HepG2 (cell line): ENCODE measurements around the gene AFG1L. TPM values are rescaled to one million over a fixed set of nuclear protein-coding genes. Genes with fewer than 3 reads are reported as not detected.
A peak's percentile ranks its signal among the peaks of the same experiment; 100 is the strongest.

Experiments used
- ATF7-NPFF ChIP-seq: sonication (generic); formaldehyde crosslinking; IDR thresholded peaks from 2 replicates; pipeline ENCODE4 v1.8.1; 2023; ENCODE audit warnings: mild to moderate bottlenecking, low read depth, missing genetic modification reagents, moderate library complexity
- ATM ChIP-seq: fragments of 450-650 bp; IDR thresholded peaks from 2 replicates; pipeline ENCODE4 v1.7.1; 2017; ENCODE audit warnings: mild to moderate bottlenecking, borderline replicate concordance
- FOXK2 ChIP-seq: fragments of 450-650 bp; IDR thresholded peaks from 2 replicates; pipeline ENCODE4 v1.6.1; 2016
- KDM2A ChIP-seq: sonication (generic); formaldehyde crosslinking; IDR thresholded peaks from 2 replicates; pipeline ENCODE4 v1.4.0; 2020; ENCODE audit warnings: low read depth, missing genetic modification reagents, borderline replicate concordance
- KDM5A ChIP-seq: fragments of 200-600 bp; sonication (generic); IDR thresholded peaks from 2 replicates; pipeline ENCODE4 v1.7.0; 2018; ENCODE audit warnings: antibody characterized with exemption, mild to moderate bottlenecking, low read length, borderline replicate concordance
- NFIB ChIP-seq: sonication (generic); formaldehyde crosslinking; IDR thresholded peaks from 2 replicates; pipeline ENCODE4 v1.9.0; 2021; ENCODE audit warnings: missing genetic modification reagents, mild to moderate bottlenecking, borderline replicate concordance
- NR1H2 ChIP-seq: sonication (generic); formaldehyde crosslinking; IDR thresholded peaks from 2 replicates; pipeline ENCODE4 v1.8.1; 2022; ENCODE audit warnings: low read depth, missing genetic modification reagents, borderline replicate concordance
- PITX1 ChIP-seq: sonication (generic); formaldehyde crosslinking; IDR thresholded peaks from 2 replicates; pipeline ENCODE4 v1.5.1; 2020; ENCODE audit warnings: mild to moderate bottlenecking, missing genetic modification reagents
- SIX4 ChIP-seq: sonication (generic); formaldehyde crosslinking; IDR thresholded peaks from 2 replicates; pipeline ENCODE4 v1.4.0; 2020; ENCODE audit warnings: missing genetic modification reagents
- SOX13 ChIP-seq, 3 experiments: fragments of 450-650 bp in 1 of 3; sonication (generic) in 1 of 3; formaldehyde crosslinking in 1 of 3; IDR thresholded peaks in 2 of 3; conservative IDR thresholded peaks in 1 of 3; 2 replicates each; pipeline versions ENCODE4 v1.5.0 to v1.6.1; 2016 to 2020; ENCODE audit warnings: antibody characterized with exemption in 1 of 3, mild to moderate bottlenecking in 1 of 3, missing compliant biosample characterization in 1 of 3, missing genetic modification reagents in 1 of 3, moderate library complexity in 1 of 3
- SP140L ChIP-seq: sonication (generic); formaldehyde crosslinking; IDR thresholded peaks from 2 replicates; pipeline ENCODE4 v1.4.0; 2020; ENCODE audit warnings: missing genetic modification reagents, borderline replicate concordance
- ZFP90 ChIP-seq: sonication (generic); formaldehyde crosslinking; IDR thresholded peaks from 2 replicates; pipeline ENCODE4 v1.8.0; 2022; ENCODE audit warnings: missing genetic modification reagents, mild to moderate bottlenecking, inconsistent platforms, borderline replicate concordance
- ZKSCAN8 ChIP-seq: IDR thresholded peaks from 2 replicates; pipeline ENCODE4 v1.6.1; 2016; ENCODE audit warnings: borderline replicate concordance, missing genetic modification reagents, missing compliant biosample characterization
- ZNF549 ChIP-seq: sonication (generic); formaldehyde crosslinking; IDR thresholded peaks from 2 replicates; pipeline ENCODE4 v1.5.0; 2020; ENCODE audit warnings: missing genetic modification reagents
- ZNF598 ChIP-seq: sonication (generic); formaldehyde crosslinking; IDR thresholded peaks from 2 replicates; pipeline ENCODE4 v1.5.1; 2020; ENCODE audit warnings: mild to moderate bottlenecking, missing genetic modification reagents, borderline replicate concordance
- ZNF678 ChIP-seq: sonication (generic); formaldehyde crosslinking; IDR thresholded peaks from 2 replicates; pipeline ENCODE4 v1.4.0; 2020; ENCODE audit warnings: mild to moderate bottlenecking, missing genetic modification reagents
- ZNF780A ChIP-seq: sonication (generic); formaldehyde crosslinking; IDR thresholded peaks from 2 replicates; pipeline ENCODE4 v1.8.0; 2022; ENCODE audit warnings: mild to moderate bottlenecking, missing genetic modification reagents, moderate library complexity
- polyA plus RNA-seq, 8 experiments: library from polyadenylated mRNA; depleted of rRNA in 3 of 8; stranded (reverse) in 7 of 8; unstranded in 1 of 8; fragments of >200 nt; fragmentation: Illumina TruSeq in 4 of 8; extraction: Trizol in 4 of 8; gene quantifications; 2 replicates each; pipeline versions ENCODE4 v1.2.1 to v1.2.3, GENCODE V29; 2011 to 2016; ENCODE audit warnings: low read depth in 4 of 8, missing spikeins in 1 of 8, mixed read lengths in 1 of 8; ENCODE audit not compliant: insufficient read depth in 1 of 8
- total RNA-seq, 5 experiments: library from RNA; depleted of rRNA; stranded (reverse); fragments of >200 nt; fragmentation: Illumina TruSeq; extraction: Trizol; gene quantifications; 2 replicates each; pipeline ENCODE4 v1.2.3, GENCODE V29; 2016; ENCODE audit warnings: low read depth in 1 of 5
- TF ChIP-seq, protein P1 (sequence below): sonication (generic); formaldehyde crosslinking; IDR thresholded peaks from 2 replicates; pipeline ENCODE4 v1.5.0; 2020; ENCODE audit warnings: missing genetic modification reagents
- TF ChIP-seq, protein P2 (sequence below): sonication (generic); formaldehyde crosslinking; IDR thresholded peaks from 2 replicates; pipeline ENCODE4 v1.9.0; 2021; ENCODE audit warnings: missing genetic modification reagents, borderline replicate concordance
- TF ChIP-seq, protein P3 (sequence below): sonication (generic); formaldehyde crosslinking; IDR thresholded peaks from 2 replicates; pipeline ENCODE4 v1.5.0; 2020; ENCODE audit warnings: mild to moderate bottlenecking, missing genetic modification reagents
- TF ChIP-seq, protein P4 (sequence below): sonication (generic); formaldehyde crosslinking; IDR thresholded peaks from 2 replicates; pipeline ENCODE4 v1.8.0; 2022; ENCODE audit warnings: missing genetic modification reagents, mild to moderate bottlenecking, borderline replicate concordance

Gene AFG1L
- total and polyA plus RNA-seq, 2 of the 13 experiments (the other 11 are each of a cell fraction or from before 2014, with no cell fraction given) = 3.1 to 14.0 TPM

DNA sequence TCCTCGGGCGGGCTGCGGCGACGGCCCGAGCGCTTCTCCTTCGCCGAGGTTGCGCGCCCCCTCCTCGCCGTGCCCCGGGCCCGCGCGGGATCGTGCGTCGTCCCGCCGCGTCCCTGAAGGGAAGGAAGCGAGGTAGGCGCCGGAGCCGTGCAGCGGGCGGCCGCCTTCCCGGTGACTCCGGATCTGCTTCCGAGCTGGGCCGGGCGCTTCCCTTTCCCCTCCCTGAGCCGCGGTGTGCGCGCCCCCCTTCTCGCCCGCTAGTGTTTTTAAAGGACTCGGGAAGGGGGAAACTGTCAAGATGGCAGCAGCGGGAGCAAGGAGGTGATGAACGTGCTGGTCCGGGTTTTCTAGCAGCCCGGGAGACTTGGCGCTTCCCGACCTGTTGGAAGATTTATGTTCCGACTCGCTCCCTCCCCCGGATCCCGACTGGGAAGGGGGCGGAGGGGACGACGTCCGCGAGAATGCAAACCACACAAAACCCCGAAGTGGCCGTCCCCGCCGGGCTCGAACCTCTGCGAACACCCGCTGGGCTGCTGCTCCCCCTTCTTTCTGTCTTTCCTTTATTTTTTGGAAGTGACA, 265.1 kb downstream of the AFG1L start (continued):
- TF ChIP-seq ZKSCAN8 (CRISPR knock-in tag) (no peak), ATF7-NPFF (peak; percentile 48; the same call in 1 of the 2 replicates), PITX1 (CRISPR knock-in tag) (no peak), NFIB (CRISPR knock-in tag) (no peak), ZNF549 (CRISPR knock-in tag) (no peak), SP140L (CRISPR knock-in tag) (no peak), ZNF678 (no peak), SOX13 (IDR thresholded peaks at IDR 0.05) (no peak), SOX13 (CRISPR knock-in tag; conservative IDR thresholded peaks at IDR 0.05 in 1 of 2, IDR thresholded peaks at IDR 0.05 in 1 of 2) (no peak), ZNF780A (CRISPR knock-in tag) (0 out of 2 replicates have a peak, but pooled peaks have one; percentile 39), SIX4 (CRISPR knock-in tag) (no peak), NR1H2 (no peak), FOXK2 (no peak), ZFP90 (CRISPR knock-in tag) (no peak), ATM (no peak), ZNF598 (CRISPR knock-in tag) (no peak), KDM5A (no peak), KDM2A (0 out of 2 replicates have a peak, but pooled peaks have one; percentile 6)
- TF ChIP-seq, protein P1, sequence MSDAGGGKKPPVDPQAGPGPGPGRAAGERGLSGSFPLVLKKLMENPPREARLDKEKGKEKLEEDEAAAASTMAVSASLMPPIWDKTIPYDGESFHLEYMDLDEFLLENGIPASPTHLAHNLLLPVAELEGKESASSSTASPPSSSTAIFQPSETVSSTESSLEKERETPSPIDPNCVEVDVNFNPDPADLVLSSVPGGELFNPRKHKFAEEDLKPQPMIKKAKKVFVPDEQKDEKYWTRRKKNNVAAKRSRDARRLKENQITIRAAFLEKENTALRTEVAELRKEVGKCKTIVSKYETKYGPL (CRISPR knock-in tag) = no peak
- TF ChIP-seq, protein P2, sequence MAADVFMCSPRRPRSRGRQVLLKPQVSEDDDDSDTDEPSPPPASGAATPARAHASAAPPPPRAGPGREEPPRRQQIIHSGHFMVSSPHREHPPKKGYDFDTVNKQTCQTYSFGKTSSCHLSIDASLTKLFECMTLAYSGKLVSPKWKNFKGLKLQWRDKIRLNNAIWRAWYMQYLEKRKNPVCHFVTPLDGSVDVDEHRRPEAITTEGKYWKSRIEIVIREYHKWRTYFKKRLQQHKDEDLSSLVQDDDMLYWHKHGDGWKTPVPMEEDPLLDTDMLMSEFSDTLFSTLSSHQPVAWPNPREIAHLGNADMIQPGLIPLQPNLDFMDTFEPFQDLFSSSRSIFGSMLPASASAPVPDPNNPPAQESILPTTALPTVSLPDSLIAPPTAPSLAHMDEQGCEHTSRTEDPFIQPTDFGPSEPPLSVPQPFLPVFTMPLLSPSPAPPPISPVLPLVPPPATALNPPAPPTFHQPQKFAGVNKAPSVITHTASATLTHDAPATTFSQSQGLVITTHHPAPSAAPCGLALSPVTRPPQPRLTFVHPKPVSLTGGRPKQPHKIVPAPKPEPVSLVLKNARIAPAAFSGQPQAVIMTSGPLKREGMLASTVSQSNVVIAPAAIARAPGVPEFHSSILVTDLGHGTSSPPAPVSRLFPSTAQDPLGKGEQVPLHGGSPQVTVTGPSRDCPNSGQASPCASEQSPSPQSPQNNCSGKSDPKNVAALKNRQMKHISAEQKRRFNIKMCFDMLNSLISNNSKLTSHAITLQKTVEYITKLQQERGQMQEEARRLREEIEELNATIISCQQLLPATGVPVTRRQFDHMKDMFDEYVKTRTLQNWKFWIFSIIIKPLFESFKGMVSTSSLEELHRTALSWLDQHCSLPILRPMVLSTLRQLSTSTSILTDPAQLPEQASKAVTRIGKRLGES (CRISPR knock-in tag) = no peak
- TF ChIP-seq, protein P3, sequence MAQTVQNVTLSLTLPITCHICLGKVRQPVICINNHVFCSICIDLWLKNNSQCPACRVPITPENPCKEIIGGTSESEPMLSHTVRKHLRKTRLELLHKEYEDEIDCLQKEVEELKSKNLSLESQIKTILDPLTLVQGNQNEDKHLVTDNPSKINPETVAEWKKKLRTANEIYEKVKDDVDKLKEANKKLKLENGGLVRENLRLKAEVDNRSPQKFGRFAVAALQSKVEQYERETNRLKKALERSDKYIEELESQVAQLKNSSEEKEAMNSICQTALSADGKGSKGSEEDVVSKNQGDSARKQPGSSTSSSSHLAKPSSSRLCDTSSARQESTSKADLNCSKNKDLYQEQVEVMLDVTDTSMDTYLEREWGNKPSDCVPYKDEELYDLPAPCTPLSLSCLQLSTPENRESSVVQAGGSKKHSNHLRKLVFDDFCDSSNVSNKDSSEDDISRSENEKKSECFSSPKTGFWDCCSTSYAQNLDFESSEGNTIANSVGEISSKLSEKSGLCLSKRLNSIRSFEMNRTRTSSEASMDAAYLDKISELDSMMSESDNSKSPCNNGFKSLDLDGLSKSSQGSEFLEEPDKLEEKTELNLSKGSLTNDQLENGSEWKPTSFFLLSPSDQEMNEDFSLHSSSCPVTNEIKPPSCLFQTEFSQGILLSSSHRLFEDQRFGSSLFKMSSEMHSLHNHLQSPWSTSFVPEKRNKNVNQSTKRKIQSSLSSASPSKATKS (CRISPR knock-in tag) = no peak; the same call in 1 of the 2 replicates
- TF ChIP-seq, protein P4, sequence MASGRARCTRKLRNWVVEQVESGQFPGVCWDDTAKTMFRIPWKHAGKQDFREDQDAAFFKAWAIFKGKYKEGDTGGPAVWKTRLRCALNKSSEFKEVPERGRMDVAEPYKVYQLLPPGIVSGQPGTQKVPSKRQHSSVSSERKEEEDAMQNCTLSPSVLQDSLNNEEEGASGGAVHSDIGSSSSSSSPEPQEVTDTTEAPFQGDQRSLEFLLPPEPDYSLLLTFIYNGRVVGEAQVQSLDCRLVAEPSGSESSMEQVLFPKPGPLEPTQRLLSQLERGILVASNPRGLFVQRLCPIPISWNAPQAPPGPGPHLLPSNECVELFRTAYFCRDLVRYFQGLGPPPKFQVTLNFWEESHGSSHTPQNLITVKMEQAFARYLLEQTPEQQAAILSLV = no peak; the same call in 1 of the 2 replicates
